Kidney epithelial cell (primary cell): Measurements from ENCODE around the gene RAI1. TPM values are rescaled to one million over a fixed set of nuclear protein-coding genes. Genes with fewer than 3 reads are reported as not detected.

Experiments used
- DNase-seq: peaks from one replicate; pipeline ENCODE4 v3.0.0-alpha.2; 2010; ENCODE audit warnings: low read depth
- H3K27me3 ChIP-seq: 2 replicates; pipeline ENCODE4 v1.6.0; 2011; ENCODE audit warnings: low read length; ENCODE audit not compliant: control insufficient read depth, insufficient read depth
- H3K36me3 ChIP-seq: 2 replicates; pipeline ENCODE4 v1.5.1; 2011; ENCODE audit warnings: low read length; ENCODE audit not compliant: control insufficient read depth, insufficient read depth
- H3K4me3 ChIP-seq: 2 replicates; pipeline ENCODE4 v1.5.1; 2011; ENCODE audit warnings: low read depth, mild to moderate bottlenecking, control low read depth, low read length
- total RNA-seq: library from RNA; depleted of rRNA; stranded (reverse); fragments of >200 nt; gene quantifications from 2 replicates; pipeline ENCODE4 v1.2.3, GENCODE V29; 2015
- TF ChIP-seq, protein P1 (sequence below): IDR thresholded peaks from 2 replicates; pipeline ENCODE4 v1.5.1; 2011; ENCODE audit warnings: mild to moderate bottlenecking, moderate library complexity, low read length, control low read depth, inconsistent platforms; ENCODE audit not compliant: insufficient read depth, poor library complexity, severe bottlenecking

RAI1 gene
- total RNA-seq, 1 donor from 2014 or later: 31.3 TPM

DNA sequence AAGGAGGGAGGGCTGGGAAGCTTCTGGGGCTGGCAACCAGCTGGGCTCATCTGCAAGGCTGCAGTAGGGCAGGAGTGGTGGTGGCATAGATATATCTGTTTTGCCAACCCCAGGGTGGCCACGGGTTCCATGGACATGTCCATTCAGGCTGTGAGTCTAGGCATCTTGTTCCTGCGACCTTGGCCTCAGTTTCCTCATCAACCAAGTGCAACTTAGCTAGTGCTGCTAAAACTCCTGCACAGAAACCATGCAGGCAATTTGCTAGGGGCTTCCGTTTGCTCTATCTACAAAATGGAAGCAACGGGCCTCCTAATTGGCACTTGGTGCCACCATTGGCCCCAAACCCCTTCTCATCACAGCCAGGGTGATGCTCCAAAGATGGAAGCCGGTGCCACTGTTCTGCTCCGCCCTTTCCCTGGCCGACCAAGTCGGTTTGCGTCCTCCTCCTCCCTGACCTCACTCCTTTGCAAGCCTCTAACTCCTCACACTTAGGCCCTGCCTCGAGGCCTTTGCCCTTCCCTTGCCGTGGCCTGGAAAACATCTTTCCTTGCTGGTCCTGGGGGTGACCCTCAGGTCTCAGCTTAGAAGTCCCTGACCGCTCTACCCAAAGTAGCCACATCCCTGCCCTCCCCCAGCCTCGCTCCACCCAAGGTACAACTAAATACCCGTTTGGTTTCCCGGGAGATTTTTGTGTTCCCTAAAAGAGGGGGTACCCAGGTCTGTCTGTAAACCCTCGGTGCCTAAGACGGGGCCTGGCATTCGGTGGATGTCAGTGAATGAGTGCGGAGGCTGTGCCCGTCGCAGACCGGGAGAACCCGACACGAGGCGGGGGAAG is 154.4 kb downstream of the RAI1 start:
- DNase-seq: no peak
- no peaks in the 10 kb centered on the region for H3K36me3 ChIP-seq
- no peaks in the 10 kb centered on the region for H3K27me3 ChIP-seq
- TF ChIP-seq, protein P1, sequence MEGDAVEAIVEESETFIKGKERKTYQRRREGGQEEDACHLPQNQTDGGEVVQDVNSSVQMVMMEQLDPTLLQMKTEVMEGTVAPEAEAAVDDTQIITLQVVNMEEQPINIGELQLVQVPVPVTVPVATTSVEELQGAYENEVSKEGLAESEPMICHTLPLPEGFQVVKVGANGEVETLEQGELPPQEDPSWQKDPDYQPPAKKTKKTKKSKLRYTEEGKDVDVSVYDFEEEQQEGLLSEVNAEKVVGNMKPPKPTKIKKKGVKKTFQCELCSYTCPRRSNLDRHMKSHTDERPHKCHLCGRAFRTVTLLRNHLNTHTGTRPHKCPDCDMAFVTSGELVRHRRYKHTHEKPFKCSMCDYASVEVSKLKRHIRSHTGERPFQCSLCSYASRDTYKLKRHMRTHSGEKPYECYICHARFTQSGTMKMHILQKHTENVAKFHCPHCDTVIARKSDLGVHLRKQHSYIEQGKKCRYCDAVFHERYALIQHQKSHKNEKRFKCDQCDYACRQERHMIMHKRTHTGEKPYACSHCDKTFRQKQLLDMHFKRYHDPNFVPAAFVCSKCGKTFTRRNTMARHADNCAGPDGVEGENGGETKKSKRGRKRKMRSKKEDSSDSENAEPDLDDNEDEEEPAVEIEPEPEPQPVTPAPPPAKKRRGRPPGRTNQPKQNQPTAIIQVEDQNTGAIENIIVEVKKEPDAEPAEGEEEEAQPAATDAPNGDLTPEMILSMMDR: no peak
- H3K4me3 ChIP-seq: peak overlapping the region; percentile 92

DNA sequence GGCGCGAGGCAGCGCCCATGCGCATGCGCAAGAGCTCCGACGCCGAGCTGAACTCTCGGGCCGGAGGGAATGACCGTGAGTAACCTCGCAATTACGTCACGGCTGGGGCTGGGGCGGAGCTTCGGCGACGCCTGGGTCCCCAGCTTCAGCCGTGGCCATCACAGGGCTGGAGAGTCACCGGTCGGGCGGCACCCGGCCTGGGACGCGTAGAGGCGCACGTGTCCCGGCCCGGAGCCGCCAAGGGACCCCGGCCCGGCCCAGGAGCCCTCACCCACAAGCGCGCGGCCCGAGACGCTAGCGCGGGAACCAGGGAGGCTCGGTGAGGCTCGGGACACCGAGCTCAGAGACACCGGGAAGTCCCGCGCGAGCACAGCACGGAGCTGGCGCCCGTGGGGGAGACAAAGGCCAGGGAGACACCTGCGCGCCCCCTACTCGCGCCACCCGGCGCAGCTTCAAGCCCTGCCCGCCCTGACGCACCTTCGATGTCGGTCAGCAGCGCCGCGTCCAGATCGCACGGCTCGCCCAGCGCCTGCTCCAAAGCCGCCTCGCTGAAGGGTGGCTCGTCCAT is 155.1 kb downstream of the RAI1 start:
- TF ChIP-seq, protein P1: no peak
- Histone ChIP-seq H3K4me3 (peak overlapping the region; percentile 92), H3K27me3 (no peaks in the 10 kb centered on the region), H3K36me3 (no peaks in the 10 kb centered on the region)
- peak; percentile 68 for DNase-seq

DNA sequence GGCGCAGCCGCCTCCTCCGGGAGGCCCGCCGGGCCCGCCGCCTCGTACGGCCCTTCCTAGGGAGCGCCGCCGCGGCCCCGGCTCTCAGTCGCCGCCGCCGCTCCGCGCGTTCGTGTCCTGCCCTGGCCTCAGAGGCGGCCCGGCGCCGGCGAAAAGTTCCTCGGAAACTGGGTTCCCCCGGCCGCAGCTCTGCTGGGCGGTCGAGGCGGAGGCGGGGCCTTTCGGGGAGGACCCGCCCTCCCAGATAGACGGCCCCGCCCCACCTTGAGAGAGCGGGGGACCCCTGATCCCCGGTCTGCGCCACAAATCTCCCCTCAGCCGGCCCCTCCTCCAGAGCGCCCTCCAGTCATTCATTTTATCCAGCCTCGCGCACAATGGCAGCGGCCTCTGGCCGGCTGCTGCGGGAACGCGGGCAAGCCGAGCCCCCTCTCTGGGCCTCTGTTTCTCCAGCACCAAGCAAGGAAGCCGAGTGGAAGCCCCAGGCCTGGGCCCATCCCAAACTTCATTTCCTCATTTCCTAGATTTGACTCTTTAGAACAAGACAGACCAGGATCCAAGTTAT is 155.6 kb downstream of the RAI1 start, which contains the start of gene SREBF1:
TSS of gene SREBF1 (minus strand) at position 169 of the 562 bp plus-strand sequence. CDS start 169 bp downstream, outside the sequence.
- peak within 1 kb of the TSS; percentile 92 for H3K4me3 ChIP-seq
- H3K27me3 ChIP-seq: no peaks in the 10 kb centered on the region
- TF ChIP-seq, protein P1: no peak
- H3K36me3 ChIP-seq: no peaks in the 10 kb centered on the region
- no peak for DNase-seq

DNA sequence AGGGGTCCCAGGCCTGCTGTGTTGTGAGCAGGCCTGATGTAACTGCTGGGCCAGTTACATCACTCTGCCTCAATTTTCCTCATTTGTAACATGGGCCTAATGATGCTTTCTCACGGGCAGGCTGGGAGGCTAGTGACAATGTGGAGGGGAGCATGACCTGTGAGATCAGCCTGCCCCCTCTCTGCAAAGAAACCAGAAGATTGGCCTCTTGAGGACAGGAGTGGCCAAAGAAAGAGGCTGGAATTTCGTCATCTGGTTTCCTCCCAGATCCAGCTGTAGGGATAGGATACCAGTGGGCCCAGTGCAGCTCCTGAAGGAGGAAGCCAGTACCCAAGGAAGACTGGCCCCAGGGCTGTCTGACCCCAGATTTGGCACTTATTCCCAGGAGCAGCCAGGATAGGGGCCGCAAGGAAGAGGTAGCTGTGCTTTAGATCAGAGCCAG is 156.1 kb downstream of the RAI1 start:
- Histone ChIP-seq H3K4me3 (no peak overlapping the region), H3K36me3 (no peaks in the 10 kb centered on the region), H3K27me3 (no peaks in the 10 kb centered on the region)
- DNase-seq: no peak
- TF ChIP-seq, protein P1: no peak

DNA sequence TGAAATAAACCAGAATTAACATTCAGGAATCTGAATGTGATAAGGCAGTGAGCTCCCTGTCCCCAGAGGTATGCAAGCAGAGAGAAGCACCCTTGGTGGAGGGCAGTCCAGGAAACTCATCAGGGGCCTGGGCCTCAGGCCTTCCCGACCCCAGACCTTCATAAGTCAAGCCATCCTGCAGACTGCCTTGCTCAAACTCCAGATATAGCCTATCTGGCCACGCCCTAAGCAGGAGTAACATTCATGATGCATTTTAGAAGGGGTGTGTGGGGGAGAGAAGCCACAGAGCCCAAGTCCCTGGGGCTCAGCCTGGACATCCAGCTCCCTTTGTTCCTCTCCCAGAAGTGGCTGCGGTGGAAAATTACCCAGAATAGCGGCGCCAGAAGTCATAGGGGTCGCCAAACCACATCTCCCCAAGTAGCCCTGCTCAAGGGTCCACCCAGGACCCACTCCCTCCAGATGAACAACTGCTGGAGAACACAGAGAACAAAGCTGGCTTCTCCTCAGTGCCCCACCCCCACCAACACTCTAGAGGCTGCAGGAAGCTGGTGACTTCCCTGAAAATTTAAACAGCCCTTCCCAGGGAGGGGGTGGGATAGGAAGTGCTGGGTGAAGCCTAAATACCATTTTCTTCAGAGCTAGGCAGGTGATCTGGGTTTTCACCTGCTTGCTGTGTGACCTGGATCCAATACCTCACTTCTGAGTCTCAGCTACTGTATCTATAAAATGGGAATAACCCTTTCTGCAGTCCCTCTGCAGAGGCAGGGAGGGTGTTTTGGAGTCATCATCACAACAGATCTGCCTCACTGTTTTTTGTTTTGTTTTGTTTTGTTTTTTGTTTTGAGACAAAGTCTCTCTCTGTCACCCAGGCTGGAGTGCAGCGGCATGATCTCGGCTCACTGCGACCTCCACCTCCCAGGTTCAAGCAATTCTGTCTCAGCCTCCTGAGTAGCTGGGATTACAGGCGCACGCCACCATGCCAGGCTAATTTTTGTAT is 157.0 kb downstream of the RAI1 start:
- DNase-seq: no peak
- no peaks in the 10 kb centered on the region for H3K27me3 ChIP-seq

More for the DNA sequence above, 157.0 kb downstream of the RAI1 start:
- no peak overlapping the region for H3K4me3 ChIP-seq
- no peaks in the 10 kb centered on the region for H3K36me3 ChIP-seq
- TF ChIP-seq, protein P1: no peak
